ENCODE results near the gene C6orf89. TPM values are rescaled to one million over a fixed set of nuclear protein-coding genes. Genes with fewer than 3 reads are reported as not detected.

C6orf89 gene
- total and polyA plus RNA-seq, 2 of the 13 experiments (the other 11 are each of a cell fraction or from before 2014, with no cell fraction given), result 22.1 to 32.2 TPM

- ChIA-PET CTCF (ENCODE audit: low intra/inter-chr PET ratio, low total read pairs) (no interaction called here), POLR2A (no interaction called here)
- WGBS (ENCODE audit: low lambda C conversion rate), result 31% methylated on average over 4 of the region's 4 CpGs
- no peak overlapping the region for H2AFZ ChIP-seq (ENCODE audit: low read length)
- no peak for DNase-seq (ENCODE audit: low spot score)
- no peak overlapping the region for H3K4me2 ChIP-seq (ENCODE audit: low read depth, low read length)
- in situ Hi-C loops (cut with HindIII; ENCODE audit: extremely low pct_ligation_motif_present, low pct_unique_long_range_greater_than_20kb), result no loop called here
- H3K9ac ChIP-seq (ENCODE audit: insufficient read depth, low read depth, low read length), result no peak overlapping the region
- peaks cover 2 to 29% of the 10 kb centered on the region in 2 experiments for H3K27me3 ChIP-seq (ENCODE audit: control insufficient read depth in 1 of 2, insufficient read depth in 2 of 2, low read length in 2 of 2)
- FAIRE-seq, result no peak
- no TSS peak for BruUV-seq (replicated peaks)
- no peaks in the 10 kb centered on the region for H3K36me3 ChIP-seq (replicated peaks in 1 of 2; ENCODE audit: control insufficient read depth in 1 of 2, insufficient read depth in 2 of 2, low read length in 2 of 2)
- no peak for ATAC-seq
- no peaks in the 10 kb centered on the region for H4K20me1 ChIP-seq (ENCODE audit: insufficient read depth, low read length)
- TF ChIP-seq, protein P1, sequence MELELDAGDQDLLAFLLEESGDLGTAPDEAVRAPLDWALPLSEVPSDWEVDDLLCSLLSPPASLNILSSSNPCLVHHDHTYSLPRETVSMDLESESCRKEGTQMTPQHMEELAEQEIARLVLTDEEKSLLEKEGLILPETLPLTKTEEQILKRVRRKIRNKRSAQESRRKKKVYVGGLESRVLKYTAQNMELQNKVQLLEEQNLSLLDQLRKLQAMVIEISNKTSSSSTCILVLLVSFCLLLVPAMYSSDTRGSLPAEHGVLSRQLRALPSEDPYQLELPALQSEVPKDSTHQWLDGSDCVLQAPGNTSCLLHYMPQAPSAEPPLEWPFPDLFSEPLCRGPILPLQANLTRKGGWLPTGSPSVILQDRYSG (CRISPR knock-in tag; IDR thresholded peaks at IDR 0.05), result no peak
- TF ChIP-seq TAF15 (IDR thresholded peaks at IDR 0.05; ENCODE audit: low read depth, low read length, poor library complexity, severe bottlenecking), result no peak
- TF ChIP-seq ZNF737 (CRISPR knock-in tag; IDR thresholded peaks at IDR 0.05; ENCODE audit: borderline replicate concordance), result no peak
- no peak for TF ChIP-seq NR3C1 (CRISPR knock-in tag; IDR thresholded peaks at IDR 0.05)
- no peak for TF ChIP-seq ZFP36 (IDR thresholded peaks at IDR 0.05; ENCODE audit: borderline replicate concordance, low read depth, low read length, partially characterized antibody)
- no peak for TF ChIP-seq EZH2 (conservative IDR thresholded peaks at IDR 0.05; ENCODE audit: low read depth, low read length)
- no peak for TF ChIP-seq ELF1 (CRISPR knock-in tag; IDR thresholded peaks at IDR 0.05)
- TF ChIP-seq GFI1 (CRISPR knock-in tag; IDR thresholded peaks at IDR 0.05; ENCODE audit: borderline replicate concordance), result no peak
- TF ChIP-seq LCORL (IDR thresholded peaks at IDR 0.05), result no peak
- no peak for TF ChIP-seq LCORL (CRISPR knock-in tag; IDR thresholded peaks at IDR 0.05)
- no peak overlapping the region for H3K27ac ChIP-seq (ENCODE audit: extremely low read length, insufficient read depth, low read length)
- no peak overlapping the region for H3K4me3 ChIP-seq (replicated peaks in 1 of 3; ENCODE audit: insufficient read depth in 1 of 3, low read depth in 2 of 3, low read length in 3 of 3)
- H3K79me2 ChIP-seq (ENCODE audit: insufficient read depth, low read length), result no peaks in the 10 kb centered on the region
- no peaks in the 10 kb centered on the region for H3K9me3 ChIP-seq (ENCODE audit: low read length)
- H3K4me1 ChIP-seq (ENCODE audit: insufficient read depth, low read length), result no peaks in the 10 kb centered on the region
- intact Hi-C loops (cut with micrococcal nuclease; ENCODE audit: unreplicated experiment), result no loop called here
These were observed 59.5 kb downstream of the C6orf89 start for GRCh38 chr6:36945301-36945700.

Data from HepG2 (cell line).